PFSK-1 (cell line): Measurements from ENCODE around the gene LY6G6D.

Experiments used
- REST ChIP-seq, 2 experiments: IDR thresholded peaks; 2 replicates each; pipeline versions ENCODE4 v1.6.1 to v1.8.0; 2011 to 2012; ENCODE audit warnings: low read depth in 2 of 2, low read length in 2 of 2, control low read depth in 1 of 2, inconsistent platforms in 1 of 2, mild to moderate bottlenecking in 1 of 2, moderate library complexity in 1 of 2; ENCODE audit not compliant: insufficient read depth in 1 of 2
- TAF1 ChIP-seq: IDR thresholded peaks from 2 replicates; pipeline ENCODE4 v1.6.1; 2012; ENCODE audit warnings: low read length, control low read depth, borderline replicate concordance; ENCODE audit not compliant: insufficient read depth

GRCh38 chr6:31666337-31666965 is 48.7 kb upstream of the LY6G6D start:
- no peak for TF ChIP-seq TAF1
- no peak for TF ChIP-seq REST (IDR thresholded peaks at IDR 0.05; ENCODE audit: insufficient read depth in 1 of 2, low read depth in 2 of 2, low read length in 2 of 2)
